LNCAP (cell line): ENCODE measurements around the gene CCDC106.

Experiments
- CTCF ChIP-seq: fragments of 450-650 bp; IDR thresholded peaks from 2 replicates; pipeline ENCODE4 v1.5.1; 2017; ENCODE audit warnings: mild to moderate bottlenecking

CCDC106 gene

GRCh38 chr19:55661826-55662225, 13.8 kb downstream of the CCDC106 start:
- TF ChIP-seq CTCF, result no peak

GRCh38 chr19:55663846-55664536, 16.0 kb downstream of the CCDC106 start:
- TF ChIP-seq CTCF, result no peak

GRCh38 chr19:55666343-55667005, 18.5 kb downstream of the CCDC106 start:
- no peak for TF ChIP-seq CTCF

GRCh38 chr19:55667006-55667381, 19.0 kb downstream of the CCDC106 start:
- TF ChIP-seq CTCF, result no peak

- TF ChIP-seq CTCF, result no peak
Observed at GRCh38 chr19:55667511-55667910, 19.5 kb downstream of the CCDC106 start.

GRCh38 chr19:55667958-55668357, 19.9 kb downstream of the CCDC106 start:
- no peak for TF ChIP-seq CTCF

- TF ChIP-seq CTCF, result no peak
Observed at GRCh38 chr19:55668603-55669348, 20.8 kb downstream of the CCDC106 start.
